Small intestine (tissue), 7 donors: ENCODE results near the gene APOL2. TPM values are rescaled to one million over a fixed set of nuclear protein-coding genes. Genes with fewer than 3 reads are reported as not detected.
"Not testable (repeated sequence)": the region's sequence is repeated elsewhere in the genome, so short reads cannot be mapped to it uniquely, and the experiment has no call there.

ENCODE experiments used
- DNase-seq, 2 donors: peaks; one replicate each; pipeline versions ENCODE4 v3.0.0 to v3.0.0-alpha.2; 2013
- FAIRE-seq: peaks from 2 replicates; lab custom pipeline; 2012; peaks lifted over from hg19 to GRCh38; lab: Jason Lieb, UNC
- H3K27ac ChIP-seq, 3 donors: one replicate each; pipeline ENCODE4 v1.5.1; 2013; ENCODE audit warnings: low read length in 2 of 3, mild to moderate bottlenecking in 2 of 3, control low read depth in 1 of 3, inconsistent platforms in 1 of 3, low read depth in 1 of 3, moderate library complexity in 1 of 3
- H3K27me3 ChIP-seq, 3 donors: one replicate each; pipeline ENCODE4 v1.6.1; 2013; ENCODE audit warnings: low read length in 3 of 3, inconsistent platforms in 1 of 3; ENCODE audit not compliant: control insufficient read depth in 3 of 3, insufficient read depth in 3 of 3
- H3K36me3 ChIP-seq, 3 donors: one replicate each; pipeline ENCODE4 v1.6.1; 2013; ENCODE audit warnings: low read length in 3 of 3, inconsistent platforms in 1 of 3, low read depth in 1 of 3, mild to moderate bottlenecking in 1 of 3, moderate library complexity in 1 of 3; ENCODE audit not compliant: control insufficient read depth in 3 of 3, insufficient read depth in 2 of 3
- H3K4me1 ChIP-seq, 3 donors: one replicate each; pipeline ENCODE4 v1.6.1; 2013; ENCODE audit warnings: low read length in 2 of 3, inconsistent platforms in 1 of 3, low read depth in 1 of 3, mild to moderate bottlenecking in 1 of 3, moderate library complexity in 1 of 3; ENCODE audit not compliant: control insufficient read depth in 3 of 3, insufficient read depth in 2 of 3
- H3K4me3 ChIP-seq, 3 donors: one replicate each; pipeline ENCODE4 v1.5.1; 2013; ENCODE audit warnings: low read length in 3 of 3, control low read depth in 1 of 3, inconsistent platforms in 1 of 3, low read depth in 1 of 3, mild to moderate bottlenecking in 1 of 3, moderate library complexity in 1 of 3
- H3K9me3 ChIP-seq, 2 donors: one replicate each; pipeline ENCODE4 v1.6.1; 2013; ENCODE audit warnings: low read depth in 1 of 2, low read length in 1 of 2; ENCODE audit not compliant: control insufficient read depth in 2 of 2, insufficient read depth in 1 of 2
- WGBS, 3 donors: extraction: QIAGEN DNeasy Blood & Tissue Kit; methylation state at CpG; one replicate each; pipeline ENCODE4 v1.1.7; 2013; 5-methylcytosine and 5-hydroxymethylcytosine counted together
- polyA plus RNA-seq, 4 donors: library from polyadenylated mRNA; stranded (reverse) in 3 of 4; unstranded in 1 of 4; fragments of 200-250 nt in 3 of 4; fragments of 120-200 nt in 1 of 4; gene quantifications; one replicate each; pipeline versions ENCODE4 v1.2.1 to v1.2.3, GENCODE V29; 2013
- donor health status: healthy with polysubstance abuse.
- donor health status: control.
- donor health status: control.
- donor health status: Bipolar disorder and iron deficiency.
- donor health status: healthy.

APOL2 gene
- polyA plus RNA-seq, 4 donors: 19.0 to 68.4 (median 30.1) TPM

DNA sequence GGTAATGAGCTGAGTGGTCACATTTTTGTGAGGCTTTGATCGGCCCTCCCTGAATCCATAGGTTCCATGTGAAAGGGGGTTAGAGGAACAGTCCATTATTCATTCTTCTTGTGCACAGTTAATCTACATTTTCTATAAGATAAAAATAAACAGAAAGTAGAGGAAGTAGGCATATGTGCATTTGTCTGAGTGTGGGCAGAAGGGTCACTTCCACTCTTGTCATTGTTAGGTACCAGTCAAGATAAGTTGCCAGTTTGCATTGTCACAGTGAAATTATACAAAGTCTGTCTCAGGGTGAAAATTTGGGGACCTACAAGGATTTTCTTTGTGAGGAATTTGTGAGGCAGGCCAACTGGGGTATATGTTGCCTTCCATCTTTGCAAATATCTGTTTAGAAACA lies 33.1 kb downstream of the APOL2 start:
- WGBS, 3 donors: 94 to 100% (median 96%) methylated on average over 1 of the region's 1 CpG
- Histone ChIP-seq H3K4me3 (no peak overlapping the region), H3K4me1 (peaks cover 0 to 34% (median 4%) of the 10 kb centered on the region in 3 donors), H3K27ac (no peak overlapping the region), H3K27me3 (no peaks in the 10 kb centered on the region), H3K36me3 (no peaks in the 10 kb centered on the region), H3K9me3 (peaks cover 0 to 23% of the 10 kb centered on the region in 2 donors)
- DNase-seq (no peak), FAIRE-seq (no peak)

DNA sequence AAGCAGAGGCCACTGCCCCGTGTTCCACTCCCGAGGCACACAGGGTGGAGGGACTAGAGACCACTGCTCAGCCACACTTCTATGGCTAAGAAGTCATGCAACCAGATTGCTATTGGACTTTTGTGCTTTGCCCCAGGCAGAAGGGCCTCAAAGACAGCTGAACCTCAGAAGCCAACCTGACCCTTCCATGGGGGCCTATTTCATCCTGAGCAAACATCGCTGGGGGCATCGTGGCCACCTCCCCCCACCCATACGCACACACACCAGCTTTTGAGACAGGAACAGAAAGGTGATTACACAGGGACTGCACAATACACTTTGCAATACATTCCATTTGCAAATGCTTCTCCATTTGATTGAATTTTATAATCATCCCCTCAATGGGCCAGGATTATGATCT lies 33.8 kb downstream of the APOL2 start:
- not testable (repeated sequence) for H3K4me3 ChIP-seq, H3K27ac ChIP-seq, H3K36me3 ChIP-seq, H3K27me3 ChIP-seq, FAIRE-seq, DNase-seq
- WGBS, 3 donors: 64 to 68% (median 67%) methylated on average over 5 of the region's 5 CpGs
- Histone ChIP-seq H3K9me3 (peaks cover 0 to 17% of the 10 kb centered on the region in 2 donors), H3K4me1 (peaks cover 0 to 34% (median 0%) of the 10 kb centered on the region in 3 donors)

DNA sequence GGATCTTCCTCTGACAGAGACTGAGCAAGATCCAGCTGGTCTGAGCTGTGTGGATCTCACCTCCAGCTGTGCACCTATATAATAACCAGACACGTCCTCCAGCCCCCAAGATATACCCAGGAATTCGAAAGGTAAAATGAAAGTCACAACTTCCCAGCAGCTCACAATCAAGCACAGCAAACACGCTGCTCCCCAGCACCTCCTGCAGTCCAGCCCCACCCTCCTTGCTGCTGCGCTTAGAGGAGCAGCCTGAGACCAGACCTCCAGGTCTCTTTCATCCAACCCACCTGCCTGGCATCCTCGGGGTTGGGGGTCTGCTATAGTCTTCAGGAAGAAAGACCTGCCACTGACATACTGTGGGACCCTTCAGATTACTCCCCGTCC lies 34.7 kb downstream of the APOL2 start:
- Histone ChIP-seq H3K4me1 (peaks cover 0 to 34% (median 0%) of the 10 kb centered on the region in 3 donors), H3K36me3 (no peaks in the 10 kb centered on the region), H3K27me3 (no peaks in the 10 kb centered on the region), H3K4me3 (peak overlapping the region in 2 of 3 donors; percentile 2 to 17), H3K27ac (peak overlapping the region; percentile 24 to 74 (median 63)), H3K9me3 (peaks cover 0 to 10% of the 10 kb centered on the region in 2 donors)
- WGBS, 3 donors: 14 to 46% (median 26%) methylated on average over 6 of the region's 6 CpGs
- FAIRE-seq (no peak), DNase-seq (peak; percentile 56 to 76)

DNA sequence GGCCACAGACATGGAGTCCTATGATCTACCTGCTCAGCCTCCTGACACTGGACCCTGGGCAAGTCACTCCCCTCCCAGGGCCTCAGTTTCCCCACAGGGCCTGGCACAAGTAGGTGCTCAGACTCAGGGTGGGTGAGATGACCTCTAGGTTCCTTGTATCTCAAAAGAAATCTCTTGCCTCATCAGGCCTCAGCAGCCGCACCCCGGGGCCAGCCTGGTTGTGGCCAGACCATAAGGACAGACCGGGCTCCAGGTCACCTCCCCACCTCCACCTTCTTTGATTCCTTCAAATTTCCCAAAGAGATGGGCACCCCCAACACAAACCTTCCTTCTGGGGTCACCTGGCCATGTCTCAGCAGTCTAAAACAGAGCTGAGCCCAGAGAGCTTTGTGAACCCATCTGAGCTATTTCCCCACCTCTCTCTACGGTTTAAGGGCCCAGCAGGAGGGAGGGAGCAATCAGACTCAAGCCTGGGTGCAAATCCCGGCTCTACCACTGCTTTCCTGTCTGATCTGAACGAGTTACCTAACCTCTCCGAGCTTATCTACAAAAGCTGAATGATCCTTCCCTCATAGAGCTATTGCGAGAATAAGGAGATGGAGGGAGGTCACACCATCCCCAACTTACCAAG lies 35.2 kb downstream of the APOL2 start:
- DNase-seq (no peak), FAIRE-seq (no peak)
- Histone ChIP-seq H3K4me1 (peaks cover 0 to 34% (median 1%) of the 10 kb centered on the region in 3 donors), H3K36me3 (peaks cover 0 to 2% (median 0%) of the 10 kb centered on the region in 3 donors), H3K27ac (peak overlapping the region; percentile 24 to 74 (median 63)), H3K4me3 (peak overlapping the region in 2 of 3 donors; percentile 2 to 17), H3K9me3 (peaks cover 0 to 7% of the 10 kb centered on the region in 2 donors), H3K27me3 (no peaks in the 10 kb centered on the region)
- 21 to 55% (median 46%) methylated on average over 8 of the region's 8 CpGs for WGBS, 3 donors

DNA sequence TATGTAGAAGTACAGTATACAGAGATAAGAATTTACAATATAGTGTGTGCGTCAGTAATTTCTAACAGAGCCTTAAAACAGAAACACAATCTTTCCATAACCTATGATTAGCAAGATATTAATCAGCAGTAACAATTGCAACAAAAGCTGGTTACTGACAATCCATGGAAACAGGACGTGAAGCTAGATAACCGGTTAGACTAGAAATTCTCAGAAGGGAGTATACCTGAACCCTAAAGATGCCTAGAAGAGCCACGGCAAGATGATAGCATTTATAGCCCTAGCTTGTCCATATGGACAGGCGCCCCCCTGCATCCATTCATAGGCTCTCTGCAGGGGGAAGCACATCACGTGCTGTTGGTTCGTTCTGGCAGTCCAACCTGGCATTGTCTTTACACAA lies 35.9 kb downstream of the APOL2 start:
- not testable (repeated sequence) for H3K4me3 ChIP-seq, H3K36me3 ChIP-seq, FAIRE-seq, H3K27me3 ChIP-seq, H3K9me3 ChIP-seq
- 18 to 68% (median 42%) methylated on average over 7 of the region's 7 CpGs for WGBS, 3 donors
- Histone ChIP-seq H3K4me1 (peaks cover 0 to 30% (median 2%) of the 10 kb centered on the region in 3 donors), H3K27ac (peak overlapping the region in 1 of 3 donors; percentile 74)
- DNase-seq: peak; percentile 55 to 62

DNA sequence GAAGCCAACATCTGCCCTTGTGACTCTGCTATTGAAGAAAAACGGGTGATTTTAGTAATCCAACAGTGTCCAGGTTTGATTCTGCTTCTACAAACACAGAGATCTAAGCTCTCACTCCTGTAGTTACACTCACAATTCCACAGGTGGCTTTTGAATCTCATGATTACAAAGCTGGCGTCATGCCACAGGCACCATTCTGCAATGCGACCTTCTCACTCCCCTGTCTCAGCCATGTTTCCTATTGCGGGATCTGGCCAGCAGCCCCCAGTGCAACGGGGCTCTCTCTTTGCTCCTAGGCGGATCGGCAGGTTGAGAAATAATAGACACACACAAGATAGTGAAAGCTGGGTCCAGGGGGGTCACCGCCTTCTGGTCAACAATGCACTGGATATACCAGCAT lies 36.4 kb downstream of the APOL2 start:
- peaks cover 0 to 10% (median 0%) of the 10 kb centered on the region in 3 donors for H3K36me3 ChIP-seq
- peak overlapping the region in 2 of 3 donors; percentile 13 to 16 for H3K4me3 ChIP-seq
- H3K9me3 ChIP-seq, H3K27me3 ChIP-seq, FAIRE-seq: not testable (repeated sequence)
- DNase-seq: peak; percentile 72 to 79
- peak overlapping the region in 2 of 3 donors; percentile 44 to 53 for H3K27ac ChIP-seq
- peaks cover 0 to 30% (median 2%) of the 10 kb centered on the region in 3 donors for H3K4me1 ChIP-seq
- 22 to 45% (median 27%) methylated on average over 8 of the region's 8 CpGs for WGBS, 3 donors

DNA sequence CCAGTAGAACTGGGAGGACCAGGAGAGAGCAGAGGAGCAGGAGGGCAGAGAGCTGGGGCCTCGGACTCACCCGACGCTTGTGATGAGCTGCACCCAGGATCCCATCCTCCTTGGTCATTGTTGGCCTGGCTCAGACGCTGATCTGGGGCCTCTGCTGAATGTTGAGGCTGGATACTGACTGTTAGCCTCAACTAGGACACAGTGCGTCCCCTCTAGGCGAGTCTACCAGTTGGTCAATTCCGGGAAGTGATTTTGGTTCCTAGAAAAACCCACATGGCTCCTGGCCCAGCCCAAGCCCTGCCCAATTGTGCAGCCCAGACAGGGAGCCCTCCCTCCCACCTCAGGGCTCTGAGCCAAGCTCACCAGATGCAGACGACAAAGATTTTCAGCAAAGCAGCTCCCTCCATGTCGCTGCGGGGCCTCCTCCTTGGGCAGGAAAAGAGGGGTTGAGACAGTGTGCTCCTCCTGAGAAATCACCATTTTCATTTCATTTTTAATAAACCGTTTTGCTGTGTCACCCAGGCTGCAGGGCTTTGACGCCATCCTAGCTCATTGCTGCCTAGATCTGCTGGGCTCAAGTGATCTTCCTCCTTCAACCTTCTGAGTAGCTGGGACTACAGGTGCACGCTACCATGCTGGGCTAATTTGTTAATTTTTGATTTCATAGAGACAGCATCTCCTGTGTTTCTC lies 37.6 kb downstream of the APOL2 start, which contains the start of gene APOL4:
APOL4 (minus strand) TSS at position 180 of the 690 bp plus-strand sequence; CDS start at position 105, 75 bp downstream.
- peaks cover 0 to 40% (median 4%) of the 10 kb centered on the region in 3 donors for H3K4me1 ChIP-seq
- H3K9me3 ChIP-seq: no peaks in the 10 kb centered on the region
- FAIRE-seq: no peak
- H3K27me3 ChIP-seq: no peaks in the 10 kb centered on the region
- H3K36me3 ChIP-seq: peaks cover 0 to 10% (median 0%) of the 10 kb centered on the region in 3 donors
- peak in 1 of 2 donors; percentile 55 for DNase-seq
- WGBS, 3 donors: 35 to 64% (median 60%) methylated on average over 13 of the region's 13 CpGs
- H3K27ac ChIP-seq: peak within 1 kb of the TSS in 2 of 3 donors; percentile 46 to 88
- H3K4me3 ChIP-seq: peak within 1 kb of the TSS in 1 of 3 donors; percentile 11

DNA sequence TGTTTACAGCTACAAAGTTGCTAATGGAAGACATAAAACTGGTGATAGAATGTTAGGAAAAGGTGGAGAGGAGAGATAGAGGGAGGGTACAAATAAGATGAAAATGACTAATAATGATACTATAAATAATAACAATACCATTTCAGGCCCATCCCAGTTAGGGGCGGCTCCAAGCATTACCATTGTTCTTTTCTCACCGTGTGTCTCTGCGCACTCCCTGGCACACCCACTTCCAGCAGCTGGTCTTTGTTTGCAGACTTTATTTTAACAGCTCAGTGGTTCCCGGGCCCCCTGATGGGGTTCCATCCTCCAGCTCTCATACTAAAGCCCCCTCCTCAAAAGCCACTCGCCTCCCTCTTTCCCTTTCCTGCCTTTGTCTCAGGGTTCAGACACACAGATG lies 38.3 kb downstream of the APOL2 start:
- H3K9me3 ChIP-seq, DNase-seq, H3K27me3 ChIP-seq: not testable (repeated sequence)
- H3K36me3 ChIP-seq: peaks cover 0 to 10% (median 0%) of the 10 kb centered on the region in 3 donors
- H3K4me3 ChIP-seq: peak overlapping the region in 1 of 3 donors; percentile 11
- 69 to 75% (median 75%) methylated on average over 1 of the region's 5 CpGs for WGBS, 3 donors
- peak overlapping the region in 2 of 3 donors; percentile 46 to 88 for H3K27ac ChIP-seq
- peaks cover 0 to 46% (median 6%) of the 10 kb centered on the region in 3 donors for H3K4me1 ChIP-seq
- peak; percentile 77 for FAIRE-seq
